Breast epithelium (tissue), 4 donors: ENCODE measurements around the gene CUEDC2. TPM values are rescaled to one million over a fixed set of nuclear protein-coding genes. Genes with fewer than 3 reads are reported as not detected.

Source experiments
- DNase-seq, 2 donors: peaks; one replicate each; pipeline ENCODE4 v3.0.0-alpha.2; 2019; ENCODE audit warnings: low spot score in 2 of 2
- H3K27ac ChIP-seq, 2 donors: fragments of 200-600 bp; sonication (generic) in 1 of 2; one replicate each; pipeline ENCODE4 v1.5.1; 2016 to 2019; ENCODE audit warnings: mild to moderate bottlenecking in 1 of 2
- H3K27me3 ChIP-seq, 2 donors: fragments of 200-600 bp; sonication (generic) in 1 of 2; one replicate each; pipeline versions ENCODE4 v1.5.1 to v1.6.0; 2017 to 2019; ENCODE audit warnings: control low read depth in 1 of 2, mild to moderate bottlenecking in 1 of 2
- H3K36me3 ChIP-seq: fragments of 200-600 bp; one replicate; pipeline ENCODE4 v1.5.1; 2019
- H3K4me1 ChIP-seq, 2 donors: fragments of 200-600 bp; sonication (generic); one replicate each; pipeline ENCODE4 v1.5.1; 2016 to 2019; ENCODE audit warnings: control low read depth in 1 of 2
- H3K4me3 ChIP-seq, 3 donors: fragments of 200-600 bp; sonication (generic); 1 replicate in 2 of 3; 2 replicates in 1 of 3; pipeline ENCODE4 v1.5.1; 2016 to 2019; ENCODE audit warnings: mild to moderate bottlenecking in 3 of 3, moderate library complexity in 2 of 3
- H3K9me3 ChIP-seq, 2 donors: fragments of 200-600 bp; sonication (generic) in 1 of 2; one replicate each; pipeline ENCODE4 v1.5.1; 2016 to 2019; ENCODE audit warnings: control low read depth in 1 of 2
- POLR2A ChIP-seq: fragments of 450-650 bp; IDR thresholded peaks from one replicate; pipeline ENCODE4 v1.6.1; 2016; ENCODE audit warnings: antibody characterized with exemption, mild to moderate bottlenecking, moderate library complexity
- POLR2AphosphoS5 ChIP-seq, 3 donors: sonication (generic); formaldehyde crosslinking; IDR thresholded peaks; one replicate each; pipeline ENCODE4 v1.6.1; 2017; ENCODE audit warnings: antibody characterized with exemption in 3 of 3
- intact Hi-C: fragments of 100-400 bp; cut with DNase I; formaldehyde crosslinking; loops from one replicate; pipeline ENCODE4 v1.15.1; 2023; ENCODE audit warnings: low total_unique reads
- total RNA-seq, 3 donors: library from RNA; depleted of rRNA; stranded (reverse); fragments of >200 nt; gene quantifications; one replicate each; pipeline ENCODE4 v1.1.0, GENCODE V29; 2016
- TF ChIP-seq, protein P1 (sequence below), 3 donors: fragments of 450-650 bp; IDR thresholded peaks; one replicate each; pipeline ENCODE4 v1.5.1; 2016 to 2017; ENCODE audit warnings: antibody characterized with exemption in 3 of 3, mild to moderate bottlenecking in 3 of 3, moderate library complexity in 3 of 3

CUEDC2 gene
- total RNA-seq, 3 donors from 2014 or later = 49.8 to 54.4 (median 50.3) TPM

DNA sequence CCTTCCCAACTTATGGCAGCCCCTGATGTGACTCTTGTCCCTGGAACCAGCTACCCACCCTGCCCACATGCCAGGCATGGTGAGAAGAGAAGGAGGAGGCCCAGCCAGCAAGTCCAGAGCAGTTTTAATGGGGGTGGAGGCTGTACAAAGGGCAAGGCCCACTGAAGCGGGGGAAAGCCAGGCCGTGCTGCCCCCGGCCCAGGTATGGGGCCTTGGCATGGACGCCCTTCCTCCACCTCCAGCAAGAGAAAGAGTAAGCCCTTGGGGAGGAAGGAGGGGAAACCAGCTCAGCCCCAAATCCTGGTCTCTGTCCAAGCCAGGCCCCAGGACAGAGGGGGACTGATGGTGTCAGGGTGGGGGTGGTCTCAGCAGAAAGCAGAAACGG, 29.9 kb downstream of the CUEDC2 start:
- no peaks in the 10 kb centered on the region for H3K36me3 ChIP-seq
- TF ChIP-seq POLR2A (no peak), POLR2AphosphoS5 (IDR thresholded peaks at IDR 0.05) (no peak)
- TF ChIP-seq, protein P1, sequence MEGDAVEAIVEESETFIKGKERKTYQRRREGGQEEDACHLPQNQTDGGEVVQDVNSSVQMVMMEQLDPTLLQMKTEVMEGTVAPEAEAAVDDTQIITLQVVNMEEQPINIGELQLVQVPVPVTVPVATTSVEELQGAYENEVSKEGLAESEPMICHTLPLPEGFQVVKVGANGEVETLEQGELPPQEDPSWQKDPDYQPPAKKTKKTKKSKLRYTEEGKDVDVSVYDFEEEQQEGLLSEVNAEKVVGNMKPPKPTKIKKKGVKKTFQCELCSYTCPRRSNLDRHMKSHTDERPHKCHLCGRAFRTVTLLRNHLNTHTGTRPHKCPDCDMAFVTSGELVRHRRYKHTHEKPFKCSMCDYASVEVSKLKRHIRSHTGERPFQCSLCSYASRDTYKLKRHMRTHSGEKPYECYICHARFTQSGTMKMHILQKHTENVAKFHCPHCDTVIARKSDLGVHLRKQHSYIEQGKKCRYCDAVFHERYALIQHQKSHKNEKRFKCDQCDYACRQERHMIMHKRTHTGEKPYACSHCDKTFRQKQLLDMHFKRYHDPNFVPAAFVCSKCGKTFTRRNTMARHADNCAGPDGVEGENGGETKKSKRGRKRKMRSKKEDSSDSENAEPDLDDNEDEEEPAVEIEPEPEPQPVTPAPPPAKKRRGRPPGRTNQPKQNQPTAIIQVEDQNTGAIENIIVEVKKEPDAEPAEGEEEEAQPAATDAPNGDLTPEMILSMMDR (IDR thresholded peaks at IDR 0.05) = no peak
- intact Hi-C loops = loop anchor here (10.0 kb wide), 1 partner anchor 248 kb away; the partner anchor contains the start of gene NOLC1
- no peak overlapping the region for H3K27ac ChIP-seq
- no peaks in the 10 kb centered on the region for H3K9me3 ChIP-seq
- no peak overlapping the region for H3K4me3 ChIP-seq
- DNase-seq = no peak
- peaks cover 0 to 4% of the 10 kb centered on the region in 2 donors for H3K4me1 ChIP-seq
- H3K27me3 ChIP-seq = peaks cover 0 to 3% of the 10 kb centered on the region in 2 donors

DNA sequence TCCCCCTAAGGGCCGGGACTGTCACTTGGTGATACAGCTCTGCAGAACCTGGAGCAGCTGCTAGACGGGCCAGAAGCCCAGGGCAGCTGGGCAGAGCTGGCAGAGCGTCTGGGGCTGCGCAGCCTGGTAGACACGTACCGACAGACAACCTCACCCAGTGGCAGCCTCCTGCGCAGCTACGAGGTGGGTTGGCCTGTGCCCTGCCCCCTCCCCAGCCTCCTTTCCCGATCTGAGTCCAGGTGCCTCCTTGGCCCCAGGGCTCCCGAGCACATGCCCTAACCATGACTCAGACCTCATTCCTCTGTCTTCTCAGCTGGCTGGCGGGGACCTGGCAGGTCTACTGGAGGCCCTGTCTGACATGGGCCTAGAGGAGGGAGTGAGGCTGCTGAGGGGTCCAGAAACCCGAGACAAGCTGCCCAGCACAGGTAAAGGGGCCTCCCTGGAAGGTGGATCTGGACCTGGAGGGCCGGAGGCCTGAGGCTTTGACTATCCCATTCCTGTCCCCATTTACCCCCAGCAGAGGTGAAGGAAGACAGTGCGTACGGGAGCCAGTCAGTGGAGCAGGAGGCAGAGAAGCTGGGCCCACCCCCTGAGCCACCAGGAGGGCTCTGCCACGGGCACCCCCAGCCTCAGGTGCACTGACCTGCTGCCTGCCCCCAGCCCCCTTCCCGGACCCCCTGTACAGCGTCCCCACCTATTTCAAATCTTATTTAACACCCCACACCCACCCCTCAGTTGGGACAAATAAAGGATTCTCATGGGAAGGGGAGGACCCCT, 30.5 kb downstream of the CUEDC2 start:
- DNase-seq = no peak
- Histone ChIP-seq H3K36me3 (no peaks in the 10 kb centered on the region), H3K4me1 (peaks cover 1 to 4% of the 10 kb centered on the region in 2 donors), H3K27ac (no peak overlapping the region), H3K4me3 (no peak overlapping the region), H3K27me3 (no peaks in the 10 kb centered on the region), H3K9me3 (no peaks in the 10 kb centered on the region)
- intact Hi-C loops = loop anchor here (10.0 kb wide), 1 partner anchor 247 kb away; the partner anchor contains the start of gene NOLC1
- TF ChIP-seq POLR2AphosphoS5 (IDR thresholded peaks at IDR 0.05) (no peak), POLR2A (no peak)
- TF ChIP-seq, protein P1 (IDR thresholded peaks at IDR 0.05) = no peak

DNA sequence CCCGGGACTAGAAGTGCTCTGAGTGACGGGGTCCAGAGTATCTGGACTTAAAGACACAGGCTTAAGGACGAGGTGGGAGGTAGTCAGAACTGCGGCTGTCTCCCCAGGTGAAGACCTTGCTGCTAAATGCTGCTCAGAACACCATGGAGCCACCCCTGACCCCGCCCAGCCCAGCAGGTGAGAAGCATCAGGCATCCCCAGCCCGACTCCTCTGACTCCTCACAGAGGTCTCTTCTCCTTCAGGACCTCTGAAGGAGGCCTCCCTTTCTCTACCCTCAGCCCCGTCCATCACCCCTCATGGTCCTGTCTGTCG, 31.1 kb downstream of the CUEDC2 start:
- Histone ChIP-seq H3K4me3 (no peak overlapping the region), H3K4me1 (peaks cover 4 to 7% of the 10 kb centered on the region in 2 donors), H3K27ac (no peak overlapping the region), H3K27me3 (no peaks in the 10 kb centered on the region), H3K36me3 (no peaks in the 10 kb centered on the region), H3K9me3 (no peaks in the 10 kb centered on the region)
- no peak for TF ChIP-seq POLR2AphosphoS5 (IDR thresholded peaks at IDR 0.05)
- no peak for TF ChIP-seq POLR2A
- TF ChIP-seq, protein P1 (IDR thresholded peaks at IDR 0.05) = no peak
- intact Hi-C loops = loop anchor here (10.0 kb wide), 1 partner anchor 246 kb away; the partner anchor contains the start of gene NOLC1
- DNase-seq = no peak

DNA sequence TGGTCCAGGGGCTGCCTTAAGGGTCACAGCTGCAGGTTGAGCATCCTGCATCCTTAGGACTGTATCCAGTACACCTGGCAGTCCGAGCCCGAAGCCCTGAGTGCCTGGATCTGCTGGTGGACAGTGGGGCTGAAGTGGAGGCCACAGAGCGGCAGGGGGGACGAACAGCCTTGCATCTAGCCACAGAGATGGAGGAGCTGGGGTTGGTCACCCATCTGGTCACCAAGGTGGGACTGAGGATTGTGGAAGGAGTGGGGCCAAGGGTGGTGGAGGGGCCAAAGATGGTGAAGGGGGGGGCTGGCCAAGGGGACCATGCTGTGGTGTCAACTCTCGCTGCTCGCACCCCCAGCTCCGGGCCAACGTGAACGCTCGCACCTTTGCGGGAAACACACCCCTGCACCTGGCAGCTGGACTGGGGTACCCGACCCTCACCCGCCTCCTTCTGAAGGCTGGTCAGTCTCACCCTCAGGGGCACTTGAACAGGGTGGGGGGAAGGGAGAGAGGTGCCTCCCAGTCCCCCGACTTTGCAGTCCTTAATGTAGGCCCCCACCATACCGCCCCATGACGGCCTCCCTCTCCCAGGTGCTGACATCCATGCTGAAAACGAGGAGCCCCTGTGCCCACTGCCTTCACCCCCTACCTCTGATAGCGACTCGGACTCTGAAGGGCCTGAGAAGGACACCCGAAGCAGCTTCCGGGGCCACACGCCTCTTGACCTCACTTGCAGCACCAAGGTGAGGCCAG, 31.6 kb downstream of the CUEDC2 start:
- no peak overlapping the region for H3K27ac ChIP-seq
- TF ChIP-seq, protein P1 (IDR thresholded peaks at IDR 0.05) = no peak
- TF ChIP-seq POLR2AphosphoS5 (IDR thresholded peaks at IDR 0.05) (no peak), POLR2A (no peak)

DNA sequence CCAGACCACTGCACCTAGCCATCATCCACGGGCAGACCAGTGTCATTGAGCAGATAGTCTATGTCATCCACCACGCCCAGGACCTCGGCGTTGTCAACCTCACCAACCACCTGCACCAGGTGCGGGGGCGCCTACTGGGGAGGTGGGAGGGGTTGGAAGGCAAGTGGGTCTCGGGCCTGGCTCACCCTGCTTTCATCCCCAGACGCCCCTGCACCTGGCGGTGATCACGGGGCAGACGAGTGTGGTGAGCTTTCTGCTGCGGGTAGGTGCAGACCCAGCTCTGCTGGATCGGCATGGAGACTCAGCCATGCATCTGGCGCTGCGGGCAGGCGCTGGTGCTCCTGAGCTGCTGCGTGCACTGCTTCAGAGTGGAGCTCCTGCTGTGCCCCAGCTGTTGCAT, 32.3 kb downstream of the CUEDC2 start:
- peaks cover 4 to 11% of the 10 kb centered on the region in 2 donors for H3K4me1 ChIP-seq
- H3K27ac ChIP-seq = peak overlapping the region; percentile 91 to 95
- no peak for DNase-seq
- no peaks in the 10 kb centered on the region for H3K36me3 ChIP-seq
- peak overlapping the region in 1 of 3 donors; percentile 71 for H3K4me3 ChIP-seq
- no peaks in the 10 kb centered on the region for H3K9me3 ChIP-seq
- intact Hi-C loops = loop anchor here (10.0 kb wide), 1 partner anchor 245 kb away; the partner anchor contains the start of gene NOLC1
- H3K27me3 ChIP-seq = no peaks in the 10 kb centered on the region
- TF ChIP-seq POLR2A (no peak), POLR2AphosphoS5 (IDR thresholded peaks at IDR 0.05) (no peak)
- TF ChIP-seq, protein P1 (IDR thresholded peaks at IDR 0.05) = no peak

More for the DNA sequence above, 31.6 kb downstream of the CUEDC2 start:
- DNase-seq = no peak
- intact Hi-C loops = loop anchor here (10.0 kb wide), 1 partner anchor 246 kb away; the partner anchor contains the start of gene NOLC1
- Histone ChIP-seq H3K36me3 (no peaks in the 10 kb centered on the region), H3K9me3 (no peaks in the 10 kb centered on the region), H3K4me3 (no peak overlapping the region), H3K4me1 (peaks cover 4 to 11% of the 10 kb centered on the region in 2 donors), H3K27me3 (no peaks in the 10 kb centered on the region)
